HG03025 (cell line): ENCODE results near the gene BPIFA2.

Source experiments
- ATAC-seq: cut with Tn5 transposase; IDR thresholded peaks from one replicate; pipeline ENCODE4 v1.9.1; 2021; ENCODE audit warnings: mild to moderate bottlenecking, moderate library complexity; ENCODE audit not compliant: unreplicated experiment, low FRiP score

Gene BPIFA2

DNA sequence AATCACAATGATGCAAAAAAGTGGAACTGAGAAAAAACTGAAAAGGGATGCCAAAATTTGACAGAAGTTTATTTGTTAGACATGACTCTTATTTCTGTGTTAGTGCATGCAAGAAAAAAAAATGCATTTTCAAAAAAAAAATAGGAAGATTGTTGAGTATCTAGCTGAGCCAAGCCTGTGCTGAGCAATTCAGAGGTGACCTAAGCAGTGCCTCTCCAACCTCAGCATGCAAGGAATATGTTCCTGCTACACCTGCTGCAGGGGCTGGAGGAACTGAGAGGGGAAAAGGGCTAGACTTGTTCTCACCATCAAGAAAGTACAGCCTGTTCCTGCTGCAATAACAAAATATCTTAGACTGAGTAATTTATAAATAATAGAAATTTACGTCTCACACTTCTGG is 24.0 kb downstream of the BPIFA2 start:
- no peak for ATAC-seq

DNA sequence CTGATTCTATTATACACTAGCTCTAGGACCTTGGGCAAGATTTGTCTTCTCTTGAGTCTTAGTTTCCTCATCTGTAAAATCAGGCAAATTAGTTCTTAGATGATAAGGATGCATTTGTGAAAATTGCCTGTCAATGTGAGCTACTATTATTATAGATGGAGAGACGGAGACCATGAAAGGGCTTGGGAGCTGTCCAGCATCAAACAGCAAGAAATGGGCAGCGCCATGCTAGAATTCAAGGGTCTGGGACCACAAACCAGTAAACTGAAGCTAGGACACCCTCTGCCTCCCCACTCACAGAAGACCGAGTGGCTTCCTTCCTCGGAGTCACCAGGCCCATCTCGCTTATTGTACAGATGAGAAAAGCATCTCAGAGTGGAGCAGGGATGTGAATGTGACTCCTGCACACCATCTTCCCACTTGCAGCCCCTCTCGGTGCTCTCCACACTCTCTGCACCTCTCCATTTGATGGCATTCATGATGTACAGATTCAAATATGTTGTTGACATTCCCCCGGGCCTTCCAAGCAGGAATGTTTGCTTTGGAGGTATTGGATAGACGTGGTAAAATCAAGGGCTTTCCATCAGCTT is 25.0 kb downstream of the BPIFA2 start:
- ATAC-seq: no peak

DNA sequence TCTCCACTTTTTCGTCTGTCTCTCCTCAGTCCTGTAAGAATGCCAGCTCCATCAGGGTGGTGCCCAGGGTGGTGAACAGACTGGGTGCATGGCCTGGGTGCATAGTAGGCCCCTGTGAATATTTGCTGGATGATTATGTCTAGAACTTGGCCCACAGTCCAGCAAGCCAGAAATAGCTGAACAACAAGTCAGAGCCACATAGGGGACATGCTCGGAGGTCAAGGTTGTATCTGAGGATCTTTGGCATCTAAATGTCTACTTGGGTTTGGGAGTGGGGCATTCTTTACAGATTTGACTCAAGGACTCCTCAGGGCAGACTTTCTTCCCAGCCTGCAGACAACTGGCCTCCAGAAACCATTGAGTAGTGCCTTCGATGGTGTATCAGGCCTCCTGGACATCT is 31.1 kb downstream of the BPIFA2 start:
- no peak for ATAC-seq

DNA sequence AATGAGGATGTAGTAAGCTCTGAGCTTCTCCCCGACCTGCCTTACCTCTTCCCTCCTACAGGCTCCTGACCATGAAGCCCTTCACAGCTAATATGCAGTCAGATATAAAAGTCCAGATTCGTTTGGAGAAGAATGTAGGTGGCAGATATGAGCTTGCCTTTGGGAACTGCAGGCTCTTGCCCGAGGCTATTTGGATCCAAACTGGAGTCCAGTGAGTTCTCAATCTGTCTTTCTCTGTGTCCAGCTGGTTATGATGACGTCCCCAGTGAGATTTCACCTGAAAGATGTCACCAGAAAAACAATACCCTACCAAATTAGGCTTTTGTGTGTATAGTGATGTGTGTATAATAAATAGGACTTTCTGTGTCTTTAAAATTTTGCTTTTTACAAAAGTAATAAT is 34.5 kb downstream of the BPIFA2 start:
- ATAC-seq: no peak

DNA sequence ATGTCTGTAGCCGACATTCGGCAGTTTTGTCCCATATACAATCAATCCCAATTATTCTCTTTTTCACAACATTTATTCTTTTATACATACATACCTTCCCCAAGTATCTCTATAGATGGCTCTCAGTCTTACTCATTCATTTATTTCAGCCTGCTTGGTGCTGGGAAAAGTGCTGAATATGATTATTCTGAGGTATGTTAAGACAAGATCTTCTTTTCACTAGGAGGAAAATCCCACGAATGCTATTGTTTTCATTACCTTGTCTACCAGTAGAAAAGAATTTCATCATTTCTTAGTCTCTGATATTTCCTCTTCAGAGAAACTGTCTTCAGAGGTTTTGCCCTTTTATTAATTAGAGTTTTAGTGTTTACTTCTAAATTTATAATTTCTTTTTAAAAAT is 35.5 kb downstream of the BPIFA2 start:
- ATAC-seq: no peak

DNA sequence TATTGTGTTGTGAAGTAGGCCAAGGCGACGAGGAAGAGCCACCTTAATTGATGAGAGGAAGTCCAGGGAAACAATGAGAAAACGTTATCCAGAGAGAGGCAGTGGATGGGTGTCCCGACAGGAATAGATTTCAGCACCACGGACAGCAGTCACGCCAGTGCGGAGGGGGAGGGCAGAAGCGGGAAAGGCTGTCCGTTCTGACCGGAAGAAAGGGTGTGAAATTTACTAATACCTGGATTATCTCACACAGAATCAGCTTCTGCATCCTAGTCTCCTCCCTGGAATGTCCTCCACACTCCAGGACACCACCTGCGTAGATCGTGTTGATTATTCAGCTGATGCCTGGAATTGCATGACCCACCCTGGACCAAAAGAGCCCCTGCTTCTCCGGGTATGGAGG is 41.8 kb downstream of the BPIFA2 start:
- no peak for ATAC-seq

DNA sequence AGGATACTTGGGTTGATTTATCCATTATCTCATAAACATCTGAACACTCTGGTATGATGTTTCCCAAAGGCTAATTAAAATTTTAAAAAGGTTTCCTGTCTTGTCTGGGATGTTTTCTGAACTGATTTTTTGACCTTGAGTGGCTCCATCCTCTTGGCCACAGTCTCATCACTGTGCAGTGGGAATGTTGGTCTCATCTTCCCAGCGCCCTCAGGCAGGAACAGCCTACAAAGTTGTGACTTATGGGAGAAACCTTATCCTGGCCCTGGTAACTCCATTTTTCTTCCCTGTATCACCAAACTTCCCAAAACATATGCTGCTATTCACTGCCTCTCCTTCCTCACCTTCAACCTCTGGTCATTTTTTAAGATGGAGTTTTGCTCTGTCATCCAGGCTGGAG is 42.4 kb downstream of the BPIFA2 start:
- ATAC-seq: no peak

DNA sequence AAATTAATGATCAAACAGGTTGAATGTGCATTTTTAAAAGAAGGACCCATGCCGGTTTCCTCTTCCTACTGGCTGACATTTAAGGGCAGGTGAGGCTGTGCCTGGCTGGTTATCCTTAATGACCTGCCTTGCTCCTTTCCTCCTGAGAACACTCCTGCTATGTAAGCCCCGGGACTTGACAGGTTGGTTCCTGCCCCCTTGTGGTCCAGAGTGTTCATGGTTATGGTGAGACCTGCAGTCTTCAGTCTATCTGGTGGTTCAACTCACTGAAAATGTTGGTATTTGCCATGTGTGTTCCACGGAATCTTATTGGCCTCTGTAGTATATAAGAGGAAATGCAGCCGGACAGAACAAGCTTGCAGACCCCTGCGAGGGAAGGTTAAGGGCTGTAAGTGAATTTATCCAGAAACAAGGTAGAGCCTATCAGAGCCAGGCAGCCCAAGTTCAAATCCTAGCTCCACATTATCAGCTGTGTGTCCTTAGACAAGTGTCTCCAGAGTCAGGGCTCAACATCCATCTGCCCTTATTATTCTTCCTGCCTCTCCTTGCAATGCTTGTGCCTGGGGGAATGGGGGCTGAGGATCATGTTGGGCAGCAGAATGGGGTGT is 44.0 kb downstream of the BPIFA2 start:
- no peak for ATAC-seq

DNA sequence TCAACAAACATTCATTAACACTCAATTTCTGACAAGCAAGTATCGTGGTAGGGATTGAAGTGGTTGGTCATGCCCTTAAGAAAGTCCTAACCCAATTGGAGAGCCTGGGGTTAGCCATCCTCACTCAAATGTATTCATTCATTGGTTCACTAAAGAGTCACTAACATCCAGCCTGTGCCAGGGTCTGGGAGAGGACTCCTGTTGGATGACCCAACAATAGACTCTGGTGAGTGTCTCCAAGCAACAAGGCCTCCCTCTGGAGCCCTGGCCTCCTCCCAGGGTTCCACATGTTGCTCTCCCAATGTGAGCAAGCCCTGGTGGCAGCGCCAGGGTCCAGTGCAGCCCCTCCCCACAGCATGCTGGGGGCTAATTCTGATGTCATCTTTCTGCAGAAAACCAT is 49.1 kb downstream of the BPIFA2 start, which contains the start of gene BPIFA3:
BPIFA3 (plus strand) TSS at position 301 of the 400 bp plus-strand sequence. CDS start 185 bp downstream, outside the sequence.
- no peak for ATAC-seq

DNA sequence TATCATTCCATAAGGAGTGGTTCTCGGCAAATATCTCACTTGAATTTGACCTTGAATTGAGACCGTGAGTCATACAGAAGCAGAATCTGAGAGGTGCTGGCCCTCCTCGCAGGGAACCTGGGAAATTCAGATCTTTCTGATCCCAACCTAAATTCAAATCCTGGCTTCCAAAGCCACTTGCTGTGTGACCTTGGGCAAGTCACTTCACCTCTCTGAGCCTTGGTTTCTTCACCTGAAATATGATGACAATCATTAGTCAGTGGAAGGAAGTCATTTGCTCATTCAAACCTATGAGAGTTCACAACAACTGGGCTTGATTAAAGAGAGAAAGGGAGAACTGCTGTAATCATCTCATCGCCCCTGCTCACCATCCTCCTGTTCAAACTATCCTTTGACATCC is 56.4 kb downstream of the BPIFA2 start:
- ATAC-seq: no peak

DNA sequence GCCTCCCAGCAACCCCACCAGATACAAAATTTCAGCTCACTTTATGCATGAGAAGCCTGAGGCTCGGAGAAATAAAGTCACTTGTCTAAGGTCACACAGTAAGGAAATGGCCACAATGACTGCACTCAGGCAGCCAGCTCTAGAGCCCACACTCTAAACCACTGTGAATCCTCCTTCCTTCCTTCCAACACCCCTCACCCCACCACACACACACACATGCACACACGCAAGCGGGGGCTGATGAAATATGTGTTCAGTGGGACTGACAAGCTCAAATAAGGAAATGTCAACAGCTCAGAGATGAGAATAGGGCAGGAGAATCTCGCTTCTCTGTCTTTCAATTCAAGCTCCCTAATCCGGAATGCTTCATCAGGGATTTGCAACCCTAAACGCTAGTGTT is 61.9 kb downstream of the BPIFA2 start:
- no peak for ATAC-seq
